HepG2 (cell line): ENCODE measurements around the gene GDPGP1. TPM values are rescaled to one million over a fixed set of nuclear protein-coding genes. Genes with fewer than 3 reads are reported as not detected.

Experiments
- GATAD2A ChIP-seq: IDR thresholded peaks from 2 replicates; pipeline ENCODE4 v1.6.1; 2016
- HIC2 ChIP-seq: sonication (generic); formaldehyde crosslinking; IDR thresholded peaks from 2 replicates; pipeline ENCODE4 v1.9.0; 2022; ENCODE audit warnings: low read depth, missing genetic modification reagents
- HNRNPLL ChIP-seq: fragments of 200-400 bp; formaldehyde crosslinking; IDR thresholded peaks from 2 replicates; pipeline ENCODE4 v1.6.1; 2017; ENCODE audit warnings: mild to moderate bottlenecking, low read depth, low read length; ENCODE audit not compliant: poor library complexity, severe bottlenecking
- IRF2 ChIP-seq: IDR thresholded peaks from 2 replicates; pipeline ENCODE4 v1.6.1; 2018; ENCODE audit warnings: missing genetic modification reagents, missing compliant biosample characterization
- MED13 ChIP-seq: sonication (generic); formaldehyde crosslinking; IDR thresholded peaks from 2 replicates; pipeline ENCODE4 v1.5.0; 2020; ENCODE audit warnings: missing genetic modification reagents
- NFRKB ChIP-seq: fragments of 450-650 bp; IDR thresholded peaks from 2 replicates; pipeline ENCODE4 v1.6.1; 2017
- PAXIP1 ChIP-seq: sonication (generic); formaldehyde crosslinking; conservative IDR thresholded peaks from 2 replicates; pipeline ENCODE4 v1.4.0; 2020; ENCODE audit warnings: mild to moderate bottlenecking, missing genetic modification reagents, moderate library complexity
- PITX1 ChIP-seq: sonication (generic); formaldehyde crosslinking; IDR thresholded peaks from 2 replicates; pipeline ENCODE4 v1.5.1; 2020; ENCODE audit warnings: mild to moderate bottlenecking, missing genetic modification reagents
- PRDM4 ChIP-seq: sonication (generic); formaldehyde crosslinking; IDR thresholded peaks from 2 replicates; pipeline ENCODE4 v1.9.0; 2021; ENCODE audit warnings: missing genetic modification reagents, borderline replicate concordance
- SRSF9 ChIP-seq: fragments of 200-400 bp; formaldehyde crosslinking; IDR thresholded peaks from 2 replicates; pipeline ENCODE4 v1.6.1; 2018; ENCODE audit warnings: borderline replicate concordance, mild to moderate bottlenecking, low read depth, low read length; ENCODE audit not compliant: insufficient read depth, poor library complexity, severe bottlenecking
- XRCC5 ChIP-seq: fragments of 200-400 bp; formaldehyde crosslinking; optimal IDR thresholded peaks from 2 replicates; pipeline ENCODE3; 2017; ENCODE audit warnings: mild to moderate bottlenecking, low read length
- ZNF121 ChIP-seq: sonication (generic); formaldehyde crosslinking; IDR thresholded peaks from 2 replicates; pipeline ENCODE4 v1.5.0; 2020; ENCODE audit warnings: mild to moderate bottlenecking, missing genetic modification reagents
- ZNF230 ChIP-seq: sonication (generic); formaldehyde crosslinking; IDR thresholded peaks from 2 replicates; pipeline ENCODE4 v1.4.0; 2020; ENCODE audit warnings: mild to moderate bottlenecking, missing genetic modification reagents
- ZSCAN20 ChIP-seq: sonication (generic); formaldehyde crosslinking; IDR thresholded peaks from 2 replicates; pipeline ENCODE4 v1.4.0; 2020; ENCODE audit warnings: missing genetic modification reagents, mild to moderate bottlenecking, borderline replicate concordance
- polyA plus RNA-seq, 8 experiments: library from polyadenylated mRNA; depleted of rRNA in 3 of 8; stranded (reverse) in 7 of 8; unstranded in 1 of 8; fragments of >200 nt; fragmentation: Illumina TruSeq in 4 of 8; extraction: Trizol in 4 of 8; gene quantifications; 2 replicates each; pipeline versions ENCODE4 v1.2.1 to v1.2.3, GENCODE V29; 2011 to 2016; ENCODE audit warnings: low read depth in 4 of 8, missing spikeins in 1 of 8, mixed read lengths in 1 of 8; ENCODE audit not compliant: insufficient read depth in 1 of 8
- total RNA-seq, 5 experiments: library from RNA; depleted of rRNA; stranded (reverse); fragments of >200 nt; fragmentation: Illumina TruSeq; extraction: Trizol; gene quantifications; 2 replicates each; pipeline ENCODE4 v1.2.3, GENCODE V29; 2016; ENCODE audit warnings: low read depth in 1 of 5
- TF ChIP-seq, protein P1 (sequence below): sonication (generic); formaldehyde crosslinking; IDR thresholded peaks from 2 replicates; pipeline ENCODE4 v1.5.0; 2020; ENCODE audit warnings: mild to moderate bottlenecking, missing genetic modification reagents

The GDPGP1 gene
- total and polyA plus RNA-seq, 2 of the 13 experiments (the other 11 are each of a cell fraction or from before 2014, with no cell fraction given) = 1.5 to 4.3 TPM

- TF ChIP-seq PRDM4 (CRISPR knock-in tag) (no peak), MED13 (no peak; the same call in 1 of the 2 replicates), HIC2 (CRISPR knock-in tag) (peak; percentile 78), SRSF9 (no peak), ZNF121 (CRISPR knock-in tag) (no peak), NFRKB (no peak), IRF2 (CRISPR knock-in tag) (peak; percentile 44; the same call in 1 of the 2 replicates), XRCC5 (peak; percentile 13), PITX1 (peak; percentile 71), HNRNPLL (peak; percentile 51), PAXIP1 (CRISPR knock-in tag) (peak; percentile 55; the same call in 1 of the 2 replicates), ZNF230 (CRISPR knock-in tag) (peak; percentile 97), GATAD2A (peak; percentile 56; the same call in 1 of the 2 replicates), ZSCAN20 (CRISPR knock-in tag) (0 out of 2 replicates have a peak, but pooled peaks have one; percentile 56)
- TF ChIP-seq, protein P1, sequence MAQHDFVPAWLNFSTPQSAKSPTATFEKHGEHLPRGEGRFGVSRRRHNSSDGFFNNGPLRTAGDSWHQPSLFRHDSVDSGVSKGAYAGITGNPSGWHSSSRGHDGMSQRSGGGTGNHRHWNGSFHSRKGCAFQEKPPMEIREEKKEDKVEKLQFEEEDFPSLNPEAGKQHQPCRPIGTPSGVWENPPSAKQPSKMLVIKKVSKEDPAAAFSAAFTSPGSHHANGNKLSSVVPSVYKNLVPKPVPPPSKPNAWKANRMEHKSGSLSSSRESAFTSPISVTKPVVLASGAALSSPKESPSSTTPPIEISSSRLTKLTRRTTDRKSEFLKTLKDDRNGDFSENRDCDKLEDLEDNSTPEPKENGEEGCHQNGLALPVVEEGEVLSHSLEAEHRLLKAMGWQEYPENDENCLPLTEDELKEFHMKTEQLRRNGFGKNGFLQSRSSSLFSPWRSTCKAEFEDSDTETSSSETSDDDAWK (CRISPR knock-in tag) = no peak
Measured at GRCh38 chr15:90233387-90234095, 468 bp upstream of the GDPGP1 start, which contains the start of gene CIB1 (continued).
